WERI-Rb-1 (cell line): ENCODE results near the gene SULT2B1.

Experiments
- DNase-seq: peaks from one replicate; pipeline ENCODE4 v3.0.0-alpha.2; 2020
- H3K27ac ChIP-seq: fragments of 250-450 bp; sonication (Bioruptor Pico); 2 replicates; pipeline ENCODE4 v1.5.1; 2020; ENCODE audit warnings: mild to moderate bottlenecking, moderate library complexity
- H3K27me3 ChIP-seq: fragments of 250-450 bp; sonication (Bioruptor Pico); 2 replicates; pipeline ENCODE4 v1.5.1; 2021; ENCODE audit warnings: mild to moderate bottlenecking, low read depth, moderate library complexity; ENCODE audit not compliant: insufficient read depth, severe bottlenecking
- H3K36me3 ChIP-seq: fragments of 250-450 bp; sonication (Bioruptor Pico); 2 replicates; pipeline ENCODE4 v1.5.1; 2020; ENCODE audit warnings: mild to moderate bottlenecking, moderate library complexity
- H3K4me3 ChIP-seq: 2 replicates; pipeline ENCODE4 v1.5.1; 2011; ENCODE audit warnings: low read depth, mild to moderate bottlenecking, control low read depth, low read length
- H3K9me3 ChIP-seq: fragments of 250-450 bp; sonication (Bioruptor Pico); 2 replicates; pipeline ENCODE4 v1.5.1; 2021; ENCODE audit warnings: mild to moderate bottlenecking, moderate library complexity; ENCODE audit not compliant: severe bottlenecking
- CTCF ChIP-seq: IDR thresholded peaks from 2 replicates; pipeline ENCODE4 v1.5.1; 2011; ENCODE audit warnings: low read depth, mild to moderate bottlenecking, control low read depth, inconsistent platforms, low read length

Gene SULT2B1

GRCh38 chr19:48644355-48644754 lies 92.4 kb downstream of the SULT2B1 start:
- no peaks in the 10 kb centered on the region for H3K36me3 ChIP-seq
- H3K27ac ChIP-seq: no peak overlapping the region
- no peak for DNase-seq
- H3K4me3 ChIP-seq: no peak overlapping the region
- no peaks in the 10 kb centered on the region for H3K9me3 ChIP-seq
- no peaks in the 10 kb centered on the region for H3K27me3 ChIP-seq
- TF ChIP-seq CTCF: no peak

GRCh38 chr19:48644839-48645619 lies 93.1 kb downstream of the SULT2B1 start:
- peak; percentile 83 for DNase-seq
- 0 out of 2 replicates have a peak overlapping the region, but pooled peaks have one; percentile 28 for H3K27ac ChIP-seq
- no peaks in the 10 kb centered on the region for H3K36me3 ChIP-seq
- H3K4me3 ChIP-seq: peak overlapping the region; percentile 61
- no peaks in the 10 kb centered on the region for H3K27me3 ChIP-seq
- H3K9me3 ChIP-seq: no peaks in the 10 kb centered on the region
- TF ChIP-seq CTCF: no peak

GRCh38 chr19:48645620-48646000 lies 93.6 kb downstream of the SULT2B1 start:
- 0 out of 2 replicates have a peak overlapping the region, but pooled peaks have one; percentile 28 for H3K27ac ChIP-seq
- no peak for DNase-seq

GRCh38 chr19:48646001-48646721 lies 94.2 kb downstream of the SULT2B1 start, which contains the start of gene CA11:
CA11 (minus strand) TSS chr19:48646187; CDS start chr19:48645632, 555 bp downstream.
- no peaks in the 10 kb centered on the region for H3K9me3 ChIP-seq
- H3K4me3 ChIP-seq: peak within 1 kb of the TSS; percentile 61
- peak; percentile 42 for DNase-seq
- peak within 1 kb of the TSS; percentile 38; the same call in 1 of the 2 replicates for H3K27ac ChIP-seq
- H3K36me3 ChIP-seq: no peaks in the 10 kb centered on the region
- peak; percentile 75 for TF ChIP-seq CTCF
- H3K27me3 ChIP-seq: no peaks in the 10 kb centered on the region

More at GRCh38 chr19:48645620-48646000, 93.6 kb downstream of the SULT2B1 start:
- Histone ChIP-seq H3K9me3 (no peaks in the 10 kb centered on the region), H3K36me3 (no peaks in the 10 kb centered on the region), H3K27me3 (no peaks in the 10 kb centered on the region), H3K4me3 (peak overlapping the region; percentile 61)
- no peak for TF ChIP-seq CTCF

GRCh38 chr19:48646722-48647216 lies 94.8 kb downstream of the SULT2B1 start:
- H3K36me3 ChIP-seq: no peaks in the 10 kb centered on the region
- DNase-seq: peak; percentile 95
- no peak for TF ChIP-seq CTCF
- H3K9me3 ChIP-seq: no peaks in the 10 kb centered on the region
- no peaks in the 10 kb centered on the region for H3K27me3 ChIP-seq
- H3K27ac ChIP-seq: no peak overlapping the region
- H3K4me3 ChIP-seq: no peak overlapping the region; the same call in 1 of the 2 replicates
